Measurements from ENCODE around the gene ZNF319. TPM values are rescaled to one million over a fixed set of nuclear protein-coding genes. Genes with fewer than 3 reads are reported as not detected.

ZNF319 gene
- total RNA-seq, result 10 to 100 TPM in 1 of 2 experiments, 1 to 10 TPM in 1; 9.5 to 10.1 TPM

- POLR2A ChIA-PET, result interaction anchor here (1.0 to 1.1 kb wide), 2 partner anchors 15 to 23 kb away, joined by 3 to 4 read pairs; no protein-coding TSS in a partner anchor
- CTCF ChIA-PET, result interaction anchor here (0.6 to 2.1 kb wide), 9 partner anchors 23 to 471 kb away, joined by 3 to 5 read pairs (median 4); no protein-coding TSS in a partner anchor
These were observed at the start of gene ZNF319 for GRCh38 chr16:57999971-58000705. Gene ZNF319 (minus strand): TSS chr16:58000672. CDS start chr16:57998265, 2,407 bp downstream.

GRCh38 chr16:58049232-58050185 is 49.0 kb upstream of the ZNF319 start:
- CTCF ChIA-PET, result interaction anchor here (0.8 kb wide), 1 partner anchor 51 kb away, joined by 3 read pairs; no protein-coding TSS in a partner anchor
- POLR2A ChIA-PET, result no interaction called here

GRCh38 chr16:58048494-58049231 is 48.2 kb upstream of the ZNF319 start:
- ChIA-PET POLR2A (no interaction called here), CTCF (no interaction called here)

- POLR2A ChIA-PET, result no interaction called here
- CTCF ChIA-PET, result no interaction called here
These were observed 47.3 kb upstream of the ZNF319 start for GRCh38 chr16:58047557-58048348.

- POLR2A ChIA-PET, result no interaction called here
- CTCF ChIA-PET, result no interaction called here
These were observed 46.5 kb upstream of the ZNF319 start for GRCh38 chr16:58046936-58047335.

- ChIA-PET CTCF (no interaction called here), POLR2A (no interaction called here)
These were observed 45.8 kb upstream of the ZNF319 start for GRCh38 chr16:58046054-58046881.

- ChIA-PET CTCF (no interaction called here), POLR2A (no interaction called here)
These were observed 44.6 kb upstream of the ZNF319 start for GRCh38 chr16:58045096-58045495.

- POLR2A ChIA-PET, result no interaction called here
- CTCF ChIA-PET, result interaction anchor here (0.9 kb wide), 1 partner anchor 53 kb away, joined by 3 read pairs; no protein-coding TSS in a partner anchor
These were observed 44.0 kb upstream of the ZNF319 start for GRCh38 chr16:58044266-58045019.

GRCh38 chr16:58043571-58044155 is 43.2 kb upstream of the ZNF319 start:
- ChIA-PET CTCF (interaction anchor here (0.9 kb wide), 1 partner anchor 54 kb away, joined by 3 read pairs; no protein-coding TSS in a partner anchor), POLR2A (no interaction called here)

GRCh38 chr16:58042886-58043515 is 42.5 kb upstream of the ZNF319 start:
- CTCF ChIA-PET, result no interaction called here

GRCh38 chr16:58042001-58042885 is 41.8 kb upstream of the ZNF319 start:
- CTCF ChIA-PET, result interaction anchor here (1.1 kb wide), 1 partner anchor 10 kb away, joined by 3 read pairs; no protein-coding TSS in a partner anchor
- POLR2A ChIA-PET, result no interaction called here

More at GRCh38 chr16:58042886-58043515, 42.5 kb upstream of the ZNF319 start:
- POLR2A ChIA-PET, result no interaction called here

GRCh38 chr16:58041628-58041955 is 41.1 kb upstream of the ZNF319 start:
- ChIA-PET CTCF (interaction anchor here (1.1 kb wide), 1 partner anchor 9 kb away, joined by 3 read pairs; no protein-coding TSS in a partner anchor), POLR2A (no interaction called here)

- ChIA-PET CTCF (interaction anchor here (1.1 kb wide), 1 partner anchor 9 kb away, joined by 3 read pairs; no protein-coding TSS in a partner anchor), POLR2A (no interaction called here)
These were observed 40.6 kb upstream of the ZNF319 start for GRCh38 chr16:58040945-58041627.

GRCh38 chr16:58040496-58040846 is 40.0 kb upstream of the ZNF319 start:
- ChIA-PET POLR2A (no interaction called here), CTCF (no interaction called here)

- ChIA-PET POLR2A (no interaction called here), CTCF (no interaction called here)
These were observed 39.5 kb upstream of the ZNF319 start for GRCh38 chr16:58039829-58040495.

Measured in activated CD8-positive, alpha-beta memory T cell treated with anti-CD3 and anti-CD28 coated beads for 36 hours (primary cell).